ENCODE results near the gene LITAFD.

Gene LITAFD

GRCh38 chr16:8931859-8932258 is 49.7 kb downstream of the LITAFD start:
- TF ChIP-seq SNAI2 (CRISPR knock-in tag; IDR thresholded peaks at IDR 0.05) (peak; percentile 73; the same call in 1 of the 2 replicates), ARNTL (CRISPR knock-in tag; IDR thresholded peaks at IDR 0.05; ENCODE audit: borderline replicate concordance, low read depth) (no peak)
- ATAC-seq, result no peak

GRCh38 chr16:8934601-8935000 is 52.5 kb downstream of the LITAFD start:
- ATAC-seq, result no peak

More at GRCh38 chr16:8934601-8935000, 52.5 kb downstream of the LITAFD start:
- TF ChIP-seq ZFP30 (CRISPR knock-in tag; IDR thresholded peaks at IDR 0.05) (no peak), ZNF70 (CRISPR knock-in tag; IDR thresholded peaks at IDR 0.05) (no peak), TSHZ2 (CRISPR knock-in tag; IDR thresholded peaks at IDR 0.05) (no peak), OSR1 (CRISPR knock-in tag; IDR thresholded peaks at IDR 0.05) (no peak), TCF4 (CRISPR knock-in tag; IDR thresholded peaks at IDR 0.05; ENCODE audit: borderline replicate concordance) (no peak), PPARA (CRISPR knock-in tag; IDR thresholded peaks at IDR 0.05; ENCODE audit: borderline replicate concordance) (no peak), ZFP3 (CRISPR knock-in tag; IDR thresholded peaks at IDR 0.05) (no peak), ZNF565 (CRISPR knock-in tag; conservative IDR thresholded peaks at IDR 0.05; ENCODE audit: low read depth) (no peak), GLIS3 (CRISPR knock-in tag; IDR thresholded peaks at IDR 0.05) (no peak), CREB5 (CRISPR knock-in tag; IDR thresholded peaks at IDR 0.05; ENCODE audit: low read depth) (no peak), ZNF8 (CRISPR knock-in tag; IDR thresholded peaks at IDR 0.05) (no peak), BACH2 (CRISPR knock-in tag; IDR thresholded peaks at IDR 0.05; ENCODE audit: borderline replicate concordance) (no peak), ZC3H10 (CRISPR knock-in tag; IDR thresholded peaks at IDR 0.05) (no peak), CSDC2 (CRISPR knock-in tag; IDR thresholded peaks at IDR 0.05) (no peak)
